MCF 10A (cell line): Measurements from ENCODE around the gene SASH1. TPM values are rescaled to one million over a fixed set of nuclear protein-coding genes. Genes with fewer than 3 reads are reported as not detected.

Experiments used
- BruUV-seq: library from RNA; stranded (reverse); fragments of 400-500 nt; replicated peaks from 2 replicates; lab custom pipeline; 2021; lab: Mats Ljungman, UMichigan
- CTCF ChIA-PET: fragments of 300-600 bp; sonication (Branson Sonifier 250); formaldehyde crosslinking; extraction: SDS; loops from one replicate; lab custom pipeline; 2021; ENCODE audit warnings: antibody characterized with exemption, inconsistent platforms; lab: Yijun Ruan, JAX
- POLR2A ChIA-PET: fragments of 300-600, 350-650 bp; sonication (Branson Sonifier 250); formaldehyde crosslinking; extraction: SDS; loops from one replicate; lab custom pipeline; 2020; ENCODE audit warnings: antibody characterized with exemption, inconsistent platforms; lab: Yijun Ruan, JAX
- DNase-seq: peaks from one replicate; pipeline ENCODE4 v3.0.0-alpha.2; 2018; ENCODE audit not compliant: unreplicated experiment
- H3K27ac Mint-ChIP-seq: one replicate; pipeline ENCODE4 v1.8.0; 2022; ENCODE audit warnings: mild to moderate bottlenecking, low read depth, mixed read lengths; ENCODE audit not compliant: unreplicated experiment
- H3K27me3 Mint-ChIP-seq: one replicate; pipeline ENCODE4 v1.8.0; 2022; ENCODE audit warnings: mixed read lengths; ENCODE audit not compliant: insufficient read depth, unreplicated experiment
- H3K36me3 Mint-ChIP-seq: one replicate; pipeline ENCODE4 v1.8.0; 2022; ENCODE audit warnings: mild to moderate bottlenecking, moderate library complexity, mixed read lengths; ENCODE audit not compliant: insufficient read depth, unreplicated experiment
- H3K4me1 Mint-ChIP-seq: one replicate; pipeline ENCODE4 v1.8.0; 2022; ENCODE audit warnings: mixed read lengths; ENCODE audit not compliant: insufficient read depth, unreplicated experiment
- H3K4me3 Mint-ChIP-seq: one replicate; pipeline ENCODE4 v1.8.0; 2022; ENCODE audit warnings: mild to moderate bottlenecking, moderate library complexity, mixed read lengths; ENCODE audit not compliant: unreplicated experiment
- H3K9me3 Mint-ChIP-seq: one replicate; pipeline ENCODE4 v1.8.0; 2022; ENCODE audit warnings: mixed read lengths; ENCODE audit not compliant: unreplicated experiment
- CTCF ChIP-seq: fragments of 200-600 bp; IDR thresholded peaks from one replicate; pipeline ENCODE4 v1.8.0; 2022; ENCODE audit warnings: antibody characterized with exemption, mild to moderate bottlenecking; ENCODE audit not compliant: unreplicated experiment
- intact Hi-C: fragments of 100-400 bp; cut with micrococcal nuclease; formaldehyde crosslinking; loops from 2 replicates; pipeline ENCODE4 v1.14.1; 2022
- total RNA-seq: library from RNA; stranded (reverse); gene quantifications from 2 replicates; pipeline ENCODE4 v1.2.3, GENCODE V29; 2022

The SASH1 gene
- total RNA-seq, 1 experiment from 2014 or later = 18.4 TPM

- ChIA-PET POLR2A (interaction anchor here (0.6 to 1.1 kb wide), 4 partner anchors 8 to 493 kb away, joined by 3 to 5 read pairs (median 4); no protein-coding TSS in a partner anchor), CTCF (interaction anchor here (0.5 to 1.9 kb wide), 5 partner anchors 9 to 245 kb away, joined by 4 to 8 read pairs (median 6); no protein-coding TSS in a partner anchor)
- no peak for DNase-seq
- Mint-ChIP-seq H3K4me3 (no peak overlapping the region), H3K36me3 (peaks cover 4% of the 10 kb centered on the region), H3K27ac (peak overlapping the region; percentile 80), H3K9me3 (no peaks in the 10 kb centered on the region), H3K27me3 (no peaks in the 10 kb centered on the region), H3K4me1 (peaks cover 13% of the 10 kb centered on the region)
- TF ChIP-seq CTCF = no peak
- intact Hi-C loops = no loop called here
- no TSS peak for BruUV-seq
These were observed 166.6 kb downstream of the SASH1 start for GRCh38 chr6:148509119-148509799.

GRCh38 chr6:148509800-148510581 lies 167.4 kb downstream of the SASH1 start:
- H3K4me3 Mint-ChIP-seq = no peak overlapping the region
- DNase-seq = peak; percentile 85

GRCh38 chr6:148513145-148514071 lies 170.8 kb downstream of the SASH1 start:
- no TSS peak for BruUV-seq
- Mint-ChIP-seq H3K36me3 (peaks cover 15% of the 10 kb centered on the region), H3K9me3 (no peaks in the 10 kb centered on the region), H3K27me3 (no peaks in the 10 kb centered on the region), H3K4me3 (no peak overlapping the region), H3K27ac (no peak overlapping the region), H3K4me1 (peaks cover 13% of the 10 kb centered on the region)
- no peak for DNase-seq
- no peak for TF ChIP-seq CTCF
- ChIA-PET POLR2A (interaction anchor here (0.6 kb wide), 1 partner anchor 1098 kb away, joined by 3 read pairs; no protein-coding TSS in a partner anchor), CTCF (interaction anchor here (0.6 to 0.7 kb wide), 2 partner anchors 14 to 85 kb away, joined by 3 read pairs; no protein-coding TSS in a partner anchor)
- intact Hi-C loops = no loop called here

More at GRCh38 chr6:148509800-148510581, 167.4 kb downstream of the SASH1 start:
- no peak for TF ChIP-seq CTCF
- BruUV-seq = no TSS peak
- POLR2A ChIA-PET = interaction anchor here (0.6 to 1.1 kb wide), 4 partner anchors 9 to 492 kb away, joined by 3 to 5 read pairs (median 4); no protein-coding TSS in a partner anchor
- peak overlapping the region; percentile 80 for H3K27ac Mint-ChIP-seq
- H3K4me1 Mint-ChIP-seq = peaks cover 13% of the 10 kb centered on the region
- CTCF ChIA-PET = interaction anchor here (0.5 to 1.9 kb wide), 6 partner anchors 9 to 246 kb away, joined by 4 to 8 read pairs (median 6); no protein-coding TSS in a partner anchor
- H3K27me3 Mint-ChIP-seq = no peaks in the 10 kb centered on the region
- H3K9me3 Mint-ChIP-seq = no peaks in the 10 kb centered on the region
- H3K36me3 Mint-ChIP-seq = peaks cover 6% of the 10 kb centered on the region
- intact Hi-C loops = no loop called here
